Keratinocyte (primary cell): ENCODE data around the gene LCTL. TPM values are rescaled to one million over a fixed set of nuclear protein-coding genes. Genes with fewer than 3 reads are reported as not detected.

ENCODE experiments used
- DNase-seq: peaks from one replicate; pipeline ENCODE4 v3.0.0-alpha.2; 2011; ENCODE audit warnings: low read depth, missing footprints, low spot score
- FAIRE-seq: peaks from 2 replicates; lab custom pipeline; 2011; peaks lifted over from hg19 to GRCh38; lab: Jason Lieb, UNC
- H2AFZ ChIP-seq: 2 replicates; pipeline ENCODE4 v1.6.0; 2012; ENCODE audit warnings: low read length, control low read depth, inconsistent platforms; ENCODE audit not compliant: control insufficient read depth
- H3K27ac ChIP-seq: 2 replicates; pipeline ENCODE4 v1.5.1; 2011; ENCODE audit warnings: low read length; ENCODE audit not compliant: control insufficient read depth, insufficient read depth
- H3K27me3 ChIP-seq: 3 replicates; pipeline ENCODE4 v1.6.0; 2011; ENCODE audit warnings: low read length; ENCODE audit not compliant: control insufficient read depth, insufficient read depth; ENCODE audit errors: extremely low read depth
- H3K36me3 ChIP-seq, 2 experiments: 2 replicates in 1 of 2; 3 replicates in 1 of 2; pipeline ENCODE4 v1.5.1; 2011; ENCODE audit warnings: low read length in 2 of 2, mild to moderate bottlenecking in 1 of 2; ENCODE audit not compliant: control insufficient read depth in 2 of 2, insufficient read depth in 2 of 2; ENCODE audit errors: extremely low read depth in 1 of 2
- H3K4me1 ChIP-seq: 3 replicates; pipeline ENCODE4 v1.5.1; 2011; ENCODE audit warnings: low read length; ENCODE audit not compliant: control insufficient read depth, insufficient read depth; ENCODE audit errors: extremely low read depth
- H3K4me2 ChIP-seq: 3 replicates; pipeline ENCODE4 v1.6.0; 2011; ENCODE audit warnings: low read depth, low read length; ENCODE audit not compliant: control insufficient read depth, insufficient read depth; ENCODE audit errors: extremely low read depth
- H3K4me3 ChIP-seq, 3 experiments: fragments of 200-600 bp in 1 of 3; sonication (generic) in 1 of 3; 2 replicates in 2 of 3; 3 replicates in 1 of 3; pipeline ENCODE4 v1.5.1; 2011 to 2016; ENCODE audit warnings: low read length in 3 of 3, mild to moderate bottlenecking in 3 of 3, control low read depth in 2 of 3, inconsistent platforms in 1 of 3, low read depth in 1 of 3, mixed read lengths in 1 of 3, mixed run types in 1 of 3, moderate library complexity in 1 of 3; ENCODE audit not compliant: control insufficient read depth in 2 of 3, insufficient read depth in 2 of 3; ENCODE audit errors: extremely low read depth in 1 of 3
- H3K79me2 ChIP-seq: 2 replicates; pipeline ENCODE4 v1.6.0; 2012; ENCODE audit warnings: low read length; ENCODE audit not compliant: control insufficient read depth, insufficient read depth
- H3K9ac ChIP-seq: 3 replicates; pipeline ENCODE4 v1.6.0; 2011; ENCODE audit warnings: low read length; ENCODE audit not compliant: control insufficient read depth, insufficient read depth; ENCODE audit errors: extremely low read depth
- H3K9me1 ChIP-seq: 3 replicates; pipeline ENCODE4 v1.6.0; 2011; ENCODE audit warnings: low read length; ENCODE audit not compliant: control insufficient read depth, insufficient read depth; ENCODE audit errors: extremely low read depth
- H3K9me3 ChIP-seq: 2 replicates; pipeline ENCODE4 v1.5.1; 2012; ENCODE audit warnings: low read depth, low read length; ENCODE audit not compliant: control insufficient read depth
- H4K20me1 ChIP-seq: 3 replicates; pipeline ENCODE4 v1.6.0; 2011; ENCODE audit warnings: low read length; ENCODE audit not compliant: control insufficient read depth, insufficient read depth; ENCODE audit errors: extremely low read depth
- CTCF ChIP-seq, 3 experiments: IDR thresholded peaks in 1 of 3; conservative IDR thresholded peaks in 1 of 3; optimal IDR thresholded peaks in 1 of 3; 2 replicates in 2 of 3; 3 replicates in 1 of 3; pipeline versions ENCODE3 to v1.5.1; 2011; ENCODE audit warnings: low read length in 3 of 3, mild to moderate bottlenecking in 3 of 3, moderate library complexity in 2 of 3, control low read depth in 1 of 3, inconsistent platforms in 1 of 3; ENCODE audit not compliant: insufficient read depth in 2 of 3; ENCODE audit errors: extremely low read depth in 1 of 3
- EZH2 ChIP-seq: IDR thresholded peaks from one replicate; pipeline ENCODE4 v1.6.1; 2012; ENCODE audit warnings: inconsistent platforms, mild to moderate bottlenecking, low read length, moderate library complexity
- dilution Hi-C: fragments of 300-500 bp; cut with MboI; formaldehyde crosslinking; loops from one replicate; pipeline ENCODE4 v1.7.0; 2020; ENCODE audit warnings: low sequenced_read_pairs; ENCODE audit not compliant: extremely low pct_ligation_motif_present
- polyA plus RNA-seq, 5 experiments: library from polyadenylated mRNA; depleted of rRNA in 3 of 5; stranded (reverse) in 3 of 5; stranded (forward) in 1 of 5; unstranded in 1 of 5; fragments of >200 nt; gene quantifications; 1 replicate in 1 of 5; 2 replicates in 3 of 5; 3 replicates in 1 of 5; pipeline versions ENCODE4 v1.2.1 to v1.2.3, GENCODE V29; 2011 to 2012; ENCODE audit warnings: missing spikeins in 2 of 5, low read depth in 1 of 5, low replicate concordance in 1 of 5

The LCTL gene
- polyA plus RNA-seq, 1 donor (not counting 4 experiments of a cell fraction or from before 2014, with no cell fraction given) = 0.38 TPM

GRCh38 chr15:66608881-66609280 is 43.1 kb upstream of the LCTL start:
- Histone ChIP-seq H3K9ac (no peak overlapping the region), H4K20me1 (no peaks in the 10 kb centered on the region), H3K79me2 (no peaks in the 10 kb centered on the region), H3K27ac (no peak overlapping the region), H3K27me3 (peaks cover 3% of the 10 kb centered on the region), H3K4me2 (no peak overlapping the region), H2AFZ (no peak overlapping the region), H3K4me1 (no peaks in the 10 kb centered on the region), H3K4me3 (no peak overlapping the region), H3K9me1 (no peaks in the 10 kb centered on the region), H3K9me3 (no peaks in the 10 kb centered on the region), H3K36me3 (no peaks in the 10 kb centered on the region)
- FAIRE-seq = no peak
- no peak for DNase-seq
- dilution Hi-C loops = no loop called here
- TF ChIP-seq CTCF (optimal IDR thresholded peaks at IDR 0.05 in 1 of 3, IDR thresholded peaks at IDR 0.05 in 1 of 3, conservative IDR thresholded peaks at IDR 0.05 in 1 of 3; ENCODE audit: extremely low read depth in 1 of 3, insufficient read depth in 2 of 3, low read length in 3 of 3) = no peak
- no peak for TF ChIP-seq EZH2

- no peak overlapping the region for H3K9ac ChIP-seq
- no peak overlapping the region for H2AFZ ChIP-seq
- H3K27me3 ChIP-seq = peaks cover 3% of the 10 kb centered on the region
- TF ChIP-seq EZH2 = no peak
- TF ChIP-seq CTCF (optimal IDR thresholded peaks at IDR 0.05 in 1 of 3, IDR thresholded peaks at IDR 0.05 in 1 of 3, conservative IDR thresholded peaks at IDR 0.05 in 1 of 3; ENCODE audit: extremely low read depth in 1 of 3, insufficient read depth in 2 of 3, low read length in 3 of 3) = no peak
- H3K4me3 ChIP-seq = no peak overlapping the region
- dilution Hi-C loops = no loop called here
- no peaks in the 10 kb centered on the region for H3K4me1 ChIP-seq
- H3K27ac ChIP-seq = no peak overlapping the region
- H4K20me1 ChIP-seq = no peaks in the 10 kb centered on the region
- H3K9me1 ChIP-seq = no peaks in the 10 kb centered on the region
- H3K9me3 ChIP-seq = no peaks in the 10 kb centered on the region
- no peaks in the 10 kb centered on the region for H3K36me3 ChIP-seq
- H3K4me2 ChIP-seq = no peak overlapping the region
- FAIRE-seq (no peak), DNase-seq (no peak)
- no peaks in the 10 kb centered on the region for H3K79me2 ChIP-seq
Measured at GRCh38 chr15:66608159-66608558, 42.4 kb upstream of the LCTL start.
